GM19438 (cell line): Measurements from ENCODE around the gene VWA5A.
"Not testable (repeated sequence)": the region's sequence is repeated elsewhere in the genome, so short reads cannot be mapped to it uniquely, and the experiment has no call there.

Experiments used
- ATAC-seq: cut with Tn5 transposase; IDR thresholded peaks from one replicate; pipeline ENCODE4 v1.9.1; 2021; ENCODE audit warnings: low read depth; ENCODE audit not compliant: unreplicated experiment

VWA5A gene

GRCh38 chr11:124085997-124086846, 29.0 kb upstream of the VWA5A start:
- no peak for ATAC-seq

GRCh38 chr11:124090996-124091395, 24.3 kb upstream of the VWA5A start:
- ATAC-seq = no peak

- no peak for ATAC-seq
Observed at GRCh38 chr11:124093330-124093729, 21.9 kb upstream of the VWA5A start.

GRCh38 chr11:124094731-124095130, 20.5 kb upstream of the VWA5A start:
- ATAC-seq = no peak

GRCh38 chr11:124096364-124096763, 18.9 kb upstream of the VWA5A start:
- no peak for ATAC-seq

GRCh38 chr11:124098141-124098540, 17.1 kb upstream of the VWA5A start:
- ATAC-seq = no peak

GRCh38 chr11:124101737-124102136, 13.5 kb upstream of the VWA5A start:
- no peak for ATAC-seq

GRCh38 chr11:124108156-124108555, 7.1 kb upstream of the VWA5A start:
- ATAC-seq = no peak

GRCh38 chr11:124109377-124109776, 5.9 kb upstream of the VWA5A start:
- no peak for ATAC-seq

- no peak for ATAC-seq
Observed at GRCh38 chr11:124110201-124110600, 5.0 kb upstream of the VWA5A start.

- ATAC-seq = no peak
Observed at GRCh38 chr11:124113890-124114289, 1.4 kb upstream of the VWA5A start.

- ATAC-seq = peak; percentile 23
Observed at GRCh38 chr11:124115782-124116616, 749 bp downstream of the VWA5A start.

- ATAC-seq = no peak
Observed at GRCh38 chr11:124119103-124119502, 3.9 kb downstream of the VWA5A start.

GRCh38 chr11:124120891-124121290, 5.6 kb downstream of the VWA5A start:
- ATAC-seq = no peak

- no peak for ATAC-seq
Observed at GRCh38 chr11:124122123-124122522, 6.9 kb downstream of the VWA5A start.

GRCh38 chr11:124123622-124124021, 8.4 kb downstream of the VWA5A start:
- ATAC-seq = no peak

GRCh38 chr11:124127134-124127533, 11.9 kb downstream of the VWA5A start:
- ATAC-seq = not testable (repeated sequence)

GRCh38 chr11:124143034-124143433, 27.8 kb downstream of the VWA5A start:
- no peak for ATAC-seq

- ATAC-seq = no peak
Observed at GRCh38 chr11:124147951-124148350, 32.7 kb downstream of the VWA5A start.

- no peak for ATAC-seq
Observed at GRCh38 chr11:124150684-124151083, 35.4 kb downstream of the VWA5A start.

GRCh38 chr11:124152770-124153407, 37.6 kb downstream of the VWA5A start:
- ATAC-seq = no peak
